Transverse colon (tissue), 4 donors: ENCODE results near the gene ID3. TPM values are rescaled to one million over a fixed set of nuclear protein-coding genes. Genes with fewer than 3 reads are reported as not detected.

Source experiments
- DNase-seq: peaks from one replicate; pipeline ENCODE4 v3.0.0-alpha.2; 2019
- H3K27ac ChIP-seq, 4 donors: fragments of 200-600 bp; sonication (generic); 2 replicates each; pipeline ENCODE4 v1.5.1; 2016 to 2018; ENCODE audit warnings: inconsistent platforms in 4 of 4
- H3K27me3 ChIP-seq: fragments of 200-600 bp; sonication (generic); 2 replicates; pipeline ENCODE4 v1.5.1; 2017; ENCODE audit warnings: inconsistent platforms
- H3K36me3 ChIP-seq, 4 donors: fragments of 200-600 bp; sonication (generic); 2 replicates each; pipeline ENCODE4 v1.5.1; 2017 to 2019; ENCODE audit warnings: inconsistent platforms in 4 of 4
- H3K4me1 ChIP-seq, 4 donors: fragments of 200-600 bp; sonication (generic); 2 replicates each; pipeline ENCODE4 v1.5.1; 2017 to 2020; ENCODE audit warnings: inconsistent platforms in 4 of 4
- H3K4me3 ChIP-seq, 4 donors: fragments of 200-600 bp; sonication (generic); 1 replicate in 1 of 4; 2 replicates in 3 of 4; pipeline versions ENCODE4 v1.5.1 to v1.6.1; 2017 to 2019; ENCODE audit warnings: inconsistent platforms in 4 of 4
- H3K9me3 ChIP-seq, 2 donors: fragments of 200-600 bp; sonication (generic); 2 replicates each; pipeline ENCODE4 v1.5.1; 2017 to 2019; ENCODE audit warnings: inconsistent platforms in 2 of 2
- CTCF ChIP-seq, 5 experiments: fragments of 200-600 bp in 3 of 5; fragments of 450-650 bp in 2 of 5; sonication (generic) in 3 of 5; IDR thresholded peaks; 1 replicate in 2 of 5; 2 replicates in 3 of 5; pipeline ENCODE4 v1.5.1; 2016 to 2017; ENCODE audit warnings: antibody characterized with exemption in 5 of 5, inconsistent platforms in 3 of 5, mild to moderate bottlenecking in 2 of 5, moderate library complexity in 1 of 5
- EP300 ChIP-seq: sonication (generic); formaldehyde crosslinking; IDR thresholded peaks from one replicate; pipeline ENCODE4 v1.6.1; 2017; ENCODE audit warnings: antibody characterized with exemption, low read depth
- POLR2A ChIP-seq: fragments of 450-650 bp; IDR thresholded peaks from one replicate; pipeline ENCODE4 v1.6.1; 2016; ENCODE audit warnings: antibody characterized with exemption, mild to moderate bottlenecking, moderate library complexity
- POLR2AphosphoS5 ChIP-seq, 3 donors: sonication (generic); formaldehyde crosslinking; IDR thresholded peaks; one replicate each; pipeline ENCODE4 v1.6.1; 2016; ENCODE audit warnings: antibody characterized with exemption in 3 of 3
- WGBS, 2 donors: methylation state at CpG; one replicate each; pipeline ENCODE4 v1.1.5; 2018; ENCODE audit warnings: low coverage in 1 of 2; 5-methylcytosine and 5-hydroxymethylcytosine counted together
- in situ Hi-C, 4 donors: fragments of 200-750 bp; cut with MboI; loops; one replicate each; pipeline versions ENCODE4 v1.15.0 to v1.15.1; 2017; ENCODE audit warnings: low sequenced_read_pairs in 3 of 4, low pct_ligation_motif_present in 1 of 4, low pct_unique_long_range_greater_than_20kb in 1 of 4
- intact Hi-C: fragments of 100-400 bp; cut with DNase I; formaldehyde crosslinking; loops from one replicate; pipeline ENCODE4 v1.15.1; 2023; ENCODE audit warnings: low total_unique reads
- total RNA-seq, 4 donors: library from RNA; depleted of rRNA; stranded (reverse); fragments of >200 nt; gene quantifications; one replicate each; pipeline ENCODE4 v1.1.0, GENCODE V29; 2016

ID3 gene
- total RNA-seq, 4 donors from 2014 or later, result 174 to 363 (median 253) TPM

DNA sequence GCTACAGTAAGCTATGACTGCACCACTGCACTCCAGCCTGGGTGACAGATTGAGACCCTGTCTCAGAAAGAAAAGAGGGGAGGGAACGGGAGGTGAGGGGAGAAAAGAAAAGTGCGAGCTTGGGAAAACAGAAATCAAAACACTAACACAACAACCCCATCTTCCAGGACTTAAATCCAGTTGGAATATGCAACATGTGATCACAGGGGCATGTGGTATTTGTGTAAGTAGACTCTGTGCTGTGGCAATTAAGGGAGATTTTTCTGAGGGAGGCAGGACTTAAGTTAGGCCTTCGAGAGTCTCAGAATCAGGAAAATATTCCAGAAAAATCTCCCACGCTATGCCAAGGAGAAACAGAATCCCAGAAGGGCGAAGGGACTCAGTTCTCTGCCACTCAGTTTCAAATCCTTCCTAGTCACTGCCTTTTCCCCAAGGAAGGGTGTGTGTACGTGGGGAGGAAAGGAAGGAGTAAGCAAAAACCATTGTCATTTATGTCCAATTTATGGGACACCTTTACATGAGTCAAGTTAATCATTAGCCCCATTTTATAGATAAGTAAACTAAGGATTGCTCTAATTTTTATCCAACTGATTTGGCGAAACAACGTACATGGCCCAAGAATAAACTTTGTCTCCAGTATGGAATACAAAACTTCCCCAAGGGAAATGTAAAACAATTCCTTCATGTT is 12.3 kb downstream of the ID3 start:
- Histone ChIP-seq H3K27ac (peak overlapping the region; percentile 72 to 80 (median 78)), H3K4me3 (no peak overlapping the region), H3K27me3 (no peaks in the 10 kb centered on the region), H3K36me3 (no peaks in the 10 kb centered on the region), H3K4me1 (peaks cover 0 to 44% (median 34%) of the 10 kb centered on the region in 4 donors), H3K9me3 (no peaks in the 10 kb centered on the region)
- no peak for DNase-seq
- intact Hi-C loops (no loop called here), in situ Hi-C loops (loop anchor here in 2 of 4 donors (5.0 kb wide), 1 partner anchor 90 kb away; no protein-coding TSS in a partner anchor)
- TF ChIP-seq POLR2AphosphoS5 (IDR thresholded peaks at IDR 0.05) (peak in 2 of 3 donors; percentile 16 to 63), EP300 (no peak), POLR2A (peak; percentile 36), CTCF (IDR thresholded peaks at IDR 0.05) (no peak)
- WGBS, 2 donors, result 35 to 48% methylated on average over 7 to 8 of the region's 8 CpGs

DNA sequence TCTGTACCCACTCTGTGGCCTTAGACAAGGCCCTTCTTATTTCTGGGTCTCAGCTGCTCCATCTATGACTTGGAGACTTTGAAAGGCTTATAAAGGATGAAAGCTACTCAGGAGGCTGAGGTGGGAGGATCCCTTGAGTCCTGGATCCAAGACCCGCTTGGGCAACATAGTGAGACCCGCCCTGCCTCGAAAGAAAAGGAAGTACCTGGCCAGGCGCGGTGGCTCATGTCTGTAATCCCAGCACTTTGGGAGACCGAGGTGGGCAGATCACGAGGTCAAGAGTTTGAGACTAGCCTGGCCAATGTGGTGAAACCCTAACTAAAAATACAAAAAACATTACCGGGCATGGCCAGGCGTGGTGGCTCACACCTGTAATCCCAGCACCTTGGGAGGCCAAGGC is 13.4 kb downstream of the ID3 start:
- H3K27me3 ChIP-seq, result no peaks in the 10 kb centered on the region
- peak; percentile 53 for DNase-seq
- TF ChIP-seq EP300, result no peak
- no peak for TF ChIP-seq CTCF (IDR thresholded peaks at IDR 0.05)
- no peak for TF ChIP-seq POLR2A
- no peak for TF ChIP-seq POLR2AphosphoS5 (IDR thresholded peaks at IDR 0.05)
- WGBS, 2 donors, result 58 to 62% methylated on average over 6 to 9 of the region's 9 CpGs
- intact Hi-C loops (loop anchor here (2.0 kb wide), 1 partner anchor 91 kb away; no protein-coding TSS in a partner anchor), in situ Hi-C loops (loop anchor here in 2 of 4 donors (5.0 kb wide), 1 partner anchor 91 kb away; no protein-coding TSS in a partner anchor)
- peaks cover 0 to 43% (median 33%) of the 10 kb centered on the region in 4 donors for H3K4me1 ChIP-seq
- no peaks in the 10 kb centered on the region for H3K36me3 ChIP-seq
- no peaks in the 10 kb centered on the region for H3K9me3 ChIP-seq
- peak overlapping the region; percentile 72 to 80 (median 78) for H3K27ac ChIP-seq
- H3K4me3 ChIP-seq, result no peak overlapping the region

- TF ChIP-seq CTCF (IDR thresholded peaks at IDR 0.05) (peak; percentile 85 to 98 (median 91)), POLR2AphosphoS5 (IDR thresholded peaks at IDR 0.05) (no peak)
- 44% methylated on average over 8 of the region's 8 CpGs; no CpG with 5 or more reads in 1 of the 2 donors for WGBS, 2 donors
- no peaks in the 10 kb centered on the region for H3K27me3 ChIP-seq
- no peak overlapping the region for H3K4me3 ChIP-seq
- no peaks in the 10 kb centered on the region for H3K9me3 ChIP-seq
- intact Hi-C loops, result loop anchor here (2.0 kb wide), 1 partner anchor 92 kb away; no protein-coding TSS in a partner anchor
- in situ Hi-C loops, result loop anchor here (5.0 kb wide), 3 partner anchors 47 to 93 kb away; no protein-coding TSS in a partner anchor
- H3K4me1 ChIP-seq, result peaks cover 0 to 48% (median 34%) of the 10 kb centered on the region in 4 donors
- H3K27ac ChIP-seq, result peak overlapping the region; percentile 72 to 80 (median 78)
- DNase-seq, result peak; percentile 88
- H3K36me3 ChIP-seq, result no peaks in the 10 kb centered on the region
These were observed 14.6 kb downstream of the ID3 start for GRCh38 chr1:23544444-23545389.
